ENCODE data around the gene SLC49A4. TPM values are rescaled to one million over a fixed set of nuclear protein-coding genes. Genes with fewer than 3 reads are reported as not detected.
"Not testable (repeated sequence)": the region's sequence is repeated elsewhere in the genome, so short reads cannot be mapped to it uniquely, and the experiment has no call there.

The SLC49A4 gene
- total and polyA plus RNA-seq, 2 of the 8 experiments (the other 6 are each of a cell fraction or from before 2014, with no cell fraction given), result 9.5 to 10.2 TPM

- TF ChIP-seq TEAD4 (IDR thresholded peaks at IDR 0.05; ENCODE audit: low read depth, low read length) (no peak), E2F6 (IDR thresholded peaks at IDR 0.05) (no peak), PHF8 (conservative IDR thresholded peaks at IDR 0.05; ENCODE audit: low read depth, low read length) (no peak), SRF (IDR thresholded peaks at IDR 0.05; ENCODE audit: low read depth, low read length) (no peak), BACH1 (IDR thresholded peaks at IDR 0.05; ENCODE audit: low read length) (no peak), EGR1 (IDR thresholded peaks at IDR 0.05; ENCODE audit: borderline replicate concordance, low read depth, low read length) (no peak), MAFK (IDR thresholded peaks at IDR 0.05; ENCODE audit: low read depth, low read length) (no peak)
Observed at GRCh38 chr3:122745369-122746021, 49.4 kb upstream of the SLC49A4 start (continued).

- H2AFZ ChIP-seq (ENCODE audit: low read length); H3K27me3 ChIP-seq (replicated peaks in 1 of 4; ENCODE audit: control insufficient read depth in 3 of 4, extremely low read depth in 1 of 4, insufficient read depth in 3 of 4, low read length in 3 of 4); POLR2A ChIA-PET (ENCODE audit: partially characterized antibody); H3K9ac ChIP-seq (replicated peaks in 1 of 4; ENCODE audit: extremely low read depth in 1 of 4, low read depth in 3 of 4, low read length in 3 of 4); DNase-seq (ENCODE audit: low read depth in 1 of 2, low spot score in 2 of 2); H3K18ac ChIP-seq (ENCODE audit: extremely low read depth, low read length); H3K23ac ChIP-seq (ENCODE audit: insufficient read length); H3K4me1 ChIP-seq (replicated peaks in 1 of 4; ENCODE audit: control insufficient read depth in 3 of 4, insufficient read depth in 4 of 4, low read length in 3 of 4); H3K79me1 ChIP-seq (ENCODE audit: low read depth, low read length); H3K56ac ChIP-seq (replicated peaks; ENCODE audit: insufficient read length, low read depth, low read length); H2BK20ac ChIP-seq (ENCODE audit: low read length); H4K8ac ChIP-seq (ENCODE audit: extremely low read depth, insufficient read depth, low read length); H3K79me2 ChIP-seq (ENCODE audit: control insufficient read depth in 1 of 2, insufficient read depth in 2 of 2, low read length in 2 of 2); H4K91ac ChIP-seq (replicated peaks; ENCODE audit: insufficient read length, low read length); H2BK120ac ChIP-seq (replicated peaks; ENCODE audit: low read depth, low read length); H2BK12ac ChIP-seq (ENCODE audit: low read depth, low read length); CTCF ChIA-PET (ENCODE audit: partially characterized antibody); FAIRE-seq; H4K20me1 ChIP-seq (replicated peaks in 1 of 2; ENCODE audit: control insufficient read depth in 1 of 2, insufficient read depth in 2 of 2, low read length in 2 of 2); H3K4ac ChIP-seq (replicated peaks; ENCODE audit: insufficient read length, low read depth, low read length); H2AK5ac ChIP-seq (ENCODE audit: low read depth, low read length); H2BK15ac ChIP-seq (ENCODE audit: low read length); H3K23me2 ChIP-seq (ENCODE audit: low read depth, low read length); H3K14ac ChIP-seq (ENCODE audit: insufficient read length); H3K27ac ChIP-seq (ENCODE audit: low read depth, low read length); H2BK5ac ChIP-seq (ENCODE audit: low read depth, low read length); H3K4me3 ChIP-seq (ENCODE audit: extremely low read depth in 1 of 4, insufficient read depth in 2 of 4, low read depth in 3 of 4, low read length in 4 of 4); H4K5ac ChIP-seq (ENCODE audit: insufficient read length, low read depth, low read length); H3K4me2 ChIP-seq (ENCODE audit: insufficient read depth in 1 of 2, low read depth in 2 of 2, low read length in 2 of 2): not testable (repeated sequence)
- Histone ChIP-seq H3K36me3 (ENCODE audit: control insufficient read depth in 2 of 4, insufficient read depth in 4 of 4, low read length in 3 of 4) (peaks cover 0 to 14% (median 2%) of the 10 kb centered on the region in 4 experiments; a peak in 3 of 8 replicates), H3K9me3 (ENCODE audit: insufficient read depth in 2 of 2, low read depth in 1 of 2, low read length in 1 of 2) (peaks cover 0 to 15% of the 10 kb centered on the region in 2 experiments; a peak in 1 of 4 replicates)
- WGBS, 2 experiments (ENCODE audit: extremely low coverage in 1 of 2, insufficient coverage in 1 of 2, insufficient read length in 1 of 2, insufficient replicate concordance in 2 of 2, low coverage in 1 of 2, low lambda C conversion rate in 2 of 2, missing lambda C conversion rate in 1 of 2), result no CpG with 5 or more reads among the region's 35 CpGs
Observed at GRCh38 chr3:122747295-122747694, 47.6 kb upstream of the SLC49A4 start.

Data from H1 (cell line).